Stimulated activated CD4-positive, alpha-beta T cell treated with anti-CD3 and anti-CD28 coated beads, TNF-alpha, amount 100 ng/mL, for 4 hours (primary cell): Measurements from ENCODE around the gene CERS6.
"Not testable (repeated sequence)": the region's sequence is repeated elsewhere in the genome, so short reads cannot be mapped to it uniquely, and the experiment has no call there.

ENCODE experiments used
- DNase-seq, 3 experiments: peaks; one replicate each; pipeline ENCODE4 v3.0.0-alpha.2; 2020; ENCODE audit warnings: low read depth in 3 of 3

Gene CERS6

GRCh38 chr2:168455645-168456520 lies at the start of gene CERS6:
CERS6 (plus strand) TSS chr2:168456272; CDS start chr2:168456449, 177 bp downstream.
- DNase-seq, result peak; percentile 68 to 74 (median 68)

GRCh38 chr2:168412301-168412700 lies 43.8 kb upstream of the CERS6 start:
- not testable (repeated sequence) for DNase-seq

- DNase-seq, result not testable (repeated sequence)
Observed at GRCh38 chr2:168413101-168413500, 43.0 kb upstream of the CERS6 start.

- no peak for DNase-seq
Observed at GRCh38 chr2:168416555-168416954, 39.5 kb upstream of the CERS6 start.

- DNase-seq, result no peak
Observed at GRCh38 chr2:168422584-168422983, 33.5 kb upstream of the CERS6 start.

GRCh38 chr2:168424112-168424951 lies 31.7 kb upstream of the CERS6 start:
- DNase-seq, result no peak

GRCh38 chr2:168424971-168425370 lies 31.1 kb upstream of the CERS6 start:
- no peak for DNase-seq

DNA sequence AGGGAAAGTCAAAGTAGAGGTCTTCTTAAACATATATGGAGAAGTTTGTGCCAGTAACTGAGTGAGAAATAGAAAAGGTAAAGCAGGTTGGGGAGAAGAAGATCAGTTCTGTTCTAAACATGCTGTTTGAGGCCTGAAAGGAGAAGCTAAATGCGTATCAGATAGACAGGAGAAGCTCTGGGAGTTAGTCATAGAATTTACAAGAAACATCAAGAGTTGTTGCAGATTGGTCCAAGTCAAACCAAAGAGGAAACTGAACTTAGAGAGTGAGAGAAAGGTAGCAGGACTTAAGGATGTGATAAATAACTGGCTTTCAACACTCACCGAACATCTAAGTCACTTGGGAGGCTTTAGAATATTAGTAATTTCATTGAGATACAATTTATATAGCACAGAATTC lies 29.2 kb upstream of the CERS6 start:
- no peak for DNase-seq

DNA sequence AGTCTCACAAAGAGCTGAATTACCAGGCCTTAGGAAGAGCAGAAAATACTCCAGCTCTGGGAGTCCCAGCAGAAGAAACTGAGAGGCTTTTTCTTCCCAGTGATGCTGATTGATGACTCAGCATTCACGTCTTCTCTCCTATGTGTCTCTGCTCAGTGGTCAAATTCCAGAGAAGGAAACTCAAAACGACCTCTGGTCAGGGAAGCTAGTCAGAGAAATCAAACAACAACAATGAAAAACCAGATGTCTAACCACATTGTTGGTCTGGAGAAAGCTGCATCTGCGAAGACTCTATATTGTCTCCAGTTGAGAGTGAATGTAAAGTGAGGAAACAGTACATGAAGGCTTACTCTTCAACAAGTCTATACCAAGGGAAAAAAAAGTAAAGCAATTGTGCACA lies 28.6 kb upstream of the CERS6 start:
- no peak for DNase-seq

DNA sequence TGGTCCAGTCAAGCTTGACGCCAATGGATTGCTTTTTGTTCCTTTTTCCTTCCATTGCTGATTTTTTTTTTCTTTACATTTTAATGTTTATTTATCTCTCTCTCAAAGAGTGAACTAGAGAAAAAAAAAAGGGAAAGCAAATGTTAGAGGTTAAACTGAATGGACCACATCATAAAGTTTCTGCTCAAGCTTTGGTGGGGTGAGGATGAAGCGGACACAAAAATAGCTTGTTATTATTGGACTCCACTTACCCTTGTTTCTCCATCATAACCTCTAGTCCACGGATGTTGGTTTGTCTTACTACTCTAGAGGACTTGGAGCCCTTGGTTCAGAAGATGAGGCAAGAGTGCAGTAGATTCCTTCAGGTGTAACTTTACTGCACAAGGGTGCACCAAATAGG lies 27.6 kb upstream of the CERS6 start:
- no peak for DNase-seq

- no peak for DNase-seq
Observed at GRCh38 chr2:168429988-168430387, 26.1 kb upstream of the CERS6 start.

DNA sequence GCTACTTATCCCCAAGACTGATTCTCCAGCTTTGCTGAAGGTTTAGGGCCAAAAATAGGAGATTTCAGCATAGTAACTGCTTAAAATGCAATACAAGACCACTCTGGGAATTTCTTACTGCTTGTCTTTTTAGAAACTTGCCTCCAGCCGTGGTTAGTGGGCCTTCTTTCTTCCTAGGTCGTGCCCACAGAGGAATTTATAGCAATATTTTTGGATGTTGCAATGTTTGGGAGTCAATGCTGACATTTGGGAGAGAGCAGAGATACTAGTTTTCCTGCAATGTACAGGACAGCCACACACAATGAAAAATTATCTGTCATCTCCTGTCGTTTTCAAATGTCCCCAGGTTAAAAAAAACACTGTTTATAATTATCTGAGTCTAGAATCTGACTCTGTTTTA lies 25.6 kb upstream of the CERS6 start:
- no peak for DNase-seq

GRCh38 chr2:168431301-168432024 lies 24.6 kb upstream of the CERS6 start:
- DNase-seq, result no peak

- no peak for DNase-seq
Observed at GRCh38 chr2:168432100-168432499, 24.0 kb upstream of the CERS6 start.

DNA sequence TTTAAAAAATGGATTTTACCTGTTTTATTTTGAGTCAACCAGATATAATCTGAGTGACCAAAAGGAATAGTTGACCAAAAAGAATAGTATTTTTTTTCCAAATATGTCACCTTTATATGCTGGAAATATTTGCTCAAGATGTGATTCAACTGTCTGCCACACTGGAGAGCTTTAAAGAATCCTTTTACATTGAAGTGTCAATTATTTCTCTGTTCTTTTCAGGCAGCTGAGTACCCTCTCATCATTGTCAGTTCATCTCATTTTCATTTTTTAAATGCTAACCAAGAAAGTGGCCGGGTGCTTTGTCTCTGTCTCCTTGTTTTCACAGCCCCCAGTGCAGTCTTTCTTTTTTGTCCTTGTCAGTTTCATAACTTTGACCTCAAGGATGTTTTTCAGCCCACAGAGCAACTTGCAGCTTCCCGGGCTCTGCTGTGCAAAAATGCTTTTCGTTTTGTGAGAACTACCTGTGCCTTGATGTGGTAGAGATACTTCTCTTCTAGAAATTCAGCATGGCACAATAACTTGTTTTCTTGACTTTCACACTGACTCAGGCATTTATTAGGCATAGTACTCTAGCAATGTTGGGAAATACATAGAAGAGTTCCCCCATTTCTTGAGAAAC lies 23.4 kb upstream of the CERS6 start:
- DNase-seq, result no peak

GRCh38 chr2:168433527-168433926 lies 22.5 kb upstream of the CERS6 start:
- no peak for DNase-seq

- no peak for DNase-seq
Observed at GRCh38 chr2:168434146-168434545, 21.9 kb upstream of the CERS6 start.

GRCh38 chr2:168436840-168437239 lies 19.2 kb upstream of the CERS6 start:
- no peak for DNase-seq

DNA sequence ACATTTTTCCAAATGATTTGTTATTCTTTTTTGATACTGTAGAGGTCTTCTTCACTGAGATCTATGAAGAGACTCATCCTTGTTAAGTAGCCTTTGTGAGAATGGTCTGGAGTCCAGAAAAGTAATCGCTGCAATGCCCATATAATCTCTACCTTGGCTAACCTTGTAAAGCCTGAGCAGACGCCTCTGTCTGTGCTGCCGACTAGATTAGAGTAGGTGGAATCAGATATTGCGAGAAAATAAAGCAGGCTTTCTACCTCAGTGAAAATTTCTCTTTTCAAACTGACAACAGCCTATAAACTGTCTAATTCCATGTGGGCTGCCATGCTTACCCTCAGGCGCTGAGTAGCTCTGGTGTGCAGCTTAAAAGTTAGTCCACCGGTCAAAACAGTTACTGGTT lies 17.5 kb upstream of the CERS6 start:
- no peak for DNase-seq

DNA sequence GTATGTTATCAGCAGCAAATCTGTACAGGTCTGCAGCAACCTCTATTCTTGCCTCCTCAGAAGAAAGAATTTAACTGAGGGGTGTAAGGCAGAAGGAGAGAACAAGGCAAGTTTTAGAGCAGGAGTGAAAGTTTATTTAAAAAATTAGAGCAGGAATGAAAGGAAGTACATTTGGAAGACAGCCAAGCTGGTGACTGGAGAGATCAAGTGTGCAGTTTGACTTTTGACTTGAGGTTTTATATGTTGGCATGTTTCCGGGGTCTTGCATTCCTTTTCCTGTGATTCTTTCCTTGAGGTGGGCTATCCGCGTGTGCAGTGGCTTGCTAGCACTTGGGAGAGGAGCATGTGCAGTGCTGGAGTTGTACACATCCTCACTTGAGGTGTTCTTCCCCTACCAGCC lies 16.5 kb upstream of the CERS6 start:
- DNase-seq, result no peak

DNA sequence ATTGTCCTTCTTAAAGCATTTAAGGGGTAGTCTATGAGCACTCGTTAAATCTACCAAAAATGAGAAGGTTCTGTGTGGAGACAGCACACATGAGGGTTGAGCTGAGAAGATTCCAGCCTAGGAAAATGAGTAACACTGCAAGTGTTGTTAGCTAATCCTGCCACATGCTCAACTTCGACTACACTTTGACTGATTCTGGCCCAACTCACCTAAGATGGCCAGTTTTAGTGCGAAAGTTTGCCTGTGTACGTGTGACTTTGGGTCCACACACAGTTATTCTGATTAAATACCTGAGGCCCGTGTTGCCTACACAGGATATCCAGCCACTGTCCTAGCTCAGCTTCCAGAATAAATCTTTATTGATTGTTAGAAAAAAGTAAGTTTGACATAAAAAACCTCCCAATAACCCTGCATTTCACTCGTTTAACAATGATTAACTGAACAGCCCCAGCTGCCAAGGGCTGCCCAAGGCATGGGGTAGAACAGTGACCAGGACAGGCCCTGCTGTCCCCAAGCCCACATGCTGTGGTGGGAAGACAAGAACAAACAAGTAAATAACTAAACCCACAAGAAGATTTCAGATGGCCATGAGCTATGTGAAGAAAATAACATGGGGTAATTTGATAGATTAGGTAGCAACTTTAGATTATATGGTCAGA lies 14.7 kb upstream of the CERS6 start:
- no peak for DNase-seq
